ENCODE measurements around the gene GRIN1. TPM values are rescaled to one million over a fixed set of nuclear protein-coding genes. Genes with fewer than 3 reads are reported as not detected.
A peak's percentile ranks its signal among the peaks of the same experiment; 100 is the strongest.
"Not testable (repeated sequence)": the region's sequence is repeated elsewhere in the genome, so short reads cannot be mapped to it uniquely, and the experiment has no call there.

GRIN1 gene
- total RNA-seq, 1 donor from 2014 or later, result 0.07 TPM

DNA sequence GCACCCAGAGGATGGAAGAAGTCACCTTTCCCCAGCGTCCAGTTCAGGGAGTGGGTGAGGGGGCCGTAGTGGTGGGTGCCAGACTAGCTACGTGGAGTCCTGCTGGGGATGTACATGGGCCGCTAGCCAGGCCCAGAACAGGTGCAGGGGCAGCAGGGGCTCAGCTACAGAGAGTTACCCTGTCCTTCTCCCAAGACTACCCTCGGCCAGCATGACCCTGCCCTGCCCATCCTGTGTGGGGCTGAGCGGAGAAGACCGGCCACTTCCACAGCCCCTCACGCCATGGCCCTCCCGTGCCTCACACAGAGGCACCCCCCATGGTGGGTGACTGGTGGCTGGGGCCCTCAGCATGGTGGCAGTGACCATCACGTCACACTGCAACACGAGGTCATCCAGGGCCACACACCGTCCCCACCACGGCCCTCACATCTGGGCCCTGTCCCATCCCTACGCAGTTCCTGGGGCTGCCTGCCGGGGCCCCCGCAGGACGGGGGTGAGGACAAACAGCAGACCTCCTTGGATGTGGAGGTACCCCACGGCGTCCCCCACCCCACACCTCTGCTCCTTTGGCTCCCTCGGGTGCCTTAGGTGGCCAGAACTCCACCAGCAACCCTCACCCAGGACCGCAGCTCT is 23.4 kb upstream of the GRIN1 start:
- H3K9me3 Mint-ChIP-seq, result no peaks in the 10 kb centered on the region
- no peak for DNase-seq (ENCODE audit: low spot score)
- H3K4me1 Mint-ChIP-seq (ENCODE audit: low read depth), result peaks cover 5% of the 10 kb centered on the region
- peaks cover 13% of the 10 kb centered on the region for H3K36me3 Mint-ChIP-seq (ENCODE audit: low read depth)
- no peaks in the 10 kb centered on the region for H3K27me3 Mint-ChIP-seq (ENCODE audit: low read depth)
- H3K4me3 Mint-ChIP-seq (ENCODE audit: low read depth), result peak overlapping the region; percentile 30
- H3K27ac Mint-ChIP-seq, result no peak overlapping the region
- intact Hi-C loops (cut with micrococcal nuclease), result loop anchor here (2.0 kb wide), 2 partner anchors 21 to 29 kb away; partner anchors contain the start of gene MAN1B1

DNA sequence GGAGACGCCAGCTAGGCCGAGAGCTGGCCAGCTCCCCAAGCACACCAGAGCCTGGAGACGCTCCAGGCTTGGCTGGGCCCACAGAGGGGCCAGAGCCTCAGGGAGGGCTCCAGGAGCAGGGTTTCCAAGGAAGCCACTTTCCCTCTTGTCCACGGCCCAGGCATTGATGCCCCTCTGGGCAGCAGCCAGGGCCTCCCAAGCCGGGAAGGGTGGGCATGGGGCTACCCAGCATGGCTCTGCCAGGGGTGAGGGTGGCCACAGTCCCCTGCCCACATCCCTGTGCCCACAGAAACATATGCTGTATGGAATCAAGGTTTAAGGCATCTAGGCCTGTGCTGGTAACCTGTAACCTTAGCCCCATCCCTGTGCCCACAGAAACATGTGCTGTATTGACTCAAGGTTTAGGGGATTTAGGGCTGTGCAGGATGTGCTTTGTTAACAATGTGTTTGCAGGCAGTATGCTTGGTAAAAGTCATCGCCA is 22.9 kb upstream of the GRIN1 start:
- peak overlapping the region; percentile 30 for H3K4me3 Mint-ChIP-seq (ENCODE audit: low read depth)
- no peaks in the 10 kb centered on the region for H3K27me3 Mint-ChIP-seq (ENCODE audit: low read depth)
- H3K9me3 Mint-ChIP-seq, result no peaks in the 10 kb centered on the region
- no peak for DNase-seq (ENCODE audit: low spot score)
- peaks cover 8% of the 10 kb centered on the region for H3K36me3 Mint-ChIP-seq (ENCODE audit: low read depth)
- no peak overlapping the region for H3K27ac Mint-ChIP-seq
- H3K4me1 Mint-ChIP-seq (ENCODE audit: low read depth), result peaks cover 5% of the 10 kb centered on the region
- intact Hi-C loops (cut with micrococcal nuclease), result no loop called here

DNA sequence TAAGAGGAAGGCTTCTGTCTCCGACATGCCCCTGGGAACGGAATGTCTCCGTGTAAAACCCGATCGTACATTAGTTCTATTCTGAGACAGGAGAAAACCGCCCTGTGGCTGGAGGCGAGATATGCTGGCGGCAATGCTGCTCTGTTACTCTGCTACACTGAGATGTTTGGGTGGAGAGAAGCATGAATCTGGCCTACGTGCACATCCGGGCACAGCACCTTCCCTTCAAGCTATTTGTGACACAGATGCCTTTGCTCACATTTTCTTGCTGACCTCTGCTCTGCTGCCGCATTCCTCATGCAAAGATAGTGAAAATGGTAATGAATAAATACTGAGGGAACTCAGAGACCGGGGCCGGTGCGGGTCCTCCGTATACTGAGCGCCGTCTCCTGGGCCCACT is 22.2 kb upstream of the GRIN1 start:
- Mint-ChIP-seq H3K4me1 (ENCODE audit: low read depth) (peaks cover 5% of the 10 kb centered on the region), H3K36me3 (ENCODE audit: low read depth) (peaks cover 8% of the 10 kb centered on the region), H3K4me3 (ENCODE audit: low read depth) (no peak overlapping the region), H3K27ac (no peak overlapping the region), H3K27me3 (ENCODE audit: low read depth) (no peaks in the 10 kb centered on the region), H3K9me3 (no peaks in the 10 kb centered on the region)
- no peak for DNase-seq (ENCODE audit: low spot score)
- intact Hi-C loops (cut with micrococcal nuclease), result no loop called here

DNA sequence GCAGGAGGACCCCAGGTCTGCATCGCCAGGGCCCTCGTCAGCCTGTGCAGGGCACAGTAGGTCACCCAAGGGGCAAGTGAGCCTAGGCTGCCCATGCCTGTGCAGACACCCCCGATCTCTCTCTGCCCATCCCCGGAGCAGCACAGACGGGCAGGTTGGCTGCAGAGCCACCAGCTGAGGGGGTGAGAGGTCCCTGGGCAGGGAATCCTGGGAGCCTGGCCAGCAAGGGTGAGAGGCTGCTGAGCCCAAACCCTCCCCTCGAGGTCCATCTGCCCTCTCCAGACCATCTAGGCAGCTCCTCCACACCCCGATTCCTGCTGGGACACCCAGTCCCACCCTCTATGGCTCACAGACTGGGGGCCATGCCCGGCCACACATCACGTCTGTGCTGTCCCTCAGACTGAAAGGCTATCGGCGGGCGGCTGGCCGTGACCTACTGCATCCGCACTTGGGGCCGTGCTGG is 21.7 kb upstream of the GRIN1 start:
- intact Hi-C loops (cut with micrococcal nuclease), result no loop called here
- Mint-ChIP-seq H3K27me3 (ENCODE audit: low read depth) (no peaks in the 10 kb centered on the region), H3K9me3 (no peaks in the 10 kb centered on the region), H3K27ac (no peak overlapping the region), H3K4me3 (ENCODE audit: low read depth) (no peak overlapping the region), H3K36me3 (ENCODE audit: low read depth) (peaks cover 8% of the 10 kb centered on the region), H3K4me1 (ENCODE audit: low read depth) (peaks cover 9% of the 10 kb centered on the region)
- DNase-seq (ENCODE audit: low spot score), result no peak

DNA sequence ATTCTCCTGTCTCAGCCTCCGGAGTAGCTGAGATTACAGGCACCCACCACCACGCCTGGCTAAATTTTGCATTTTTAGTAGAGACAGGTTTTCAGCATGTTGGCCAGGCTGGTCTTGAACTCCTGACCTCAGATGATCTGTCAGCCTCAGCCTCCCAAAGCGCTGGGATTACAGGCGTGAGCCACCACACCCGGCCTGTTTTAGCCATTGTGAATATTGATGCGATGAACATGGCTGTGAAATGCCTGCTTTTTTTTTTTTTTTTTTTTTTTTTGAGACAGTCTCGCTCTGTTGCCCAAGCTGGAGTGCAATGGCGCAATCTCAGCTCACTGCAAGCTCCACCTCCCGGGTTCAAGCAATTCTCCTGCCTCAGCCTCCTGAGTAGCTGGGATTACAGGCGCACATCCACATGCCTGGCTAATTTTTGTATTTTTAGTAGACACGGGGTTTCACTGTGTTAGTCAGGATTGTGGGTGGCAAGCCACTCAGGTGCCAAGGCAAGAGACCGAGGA is 20.8 kb upstream of the GRIN1 start:
- H3K27ac Mint-ChIP-seq; H3K9me3 Mint-ChIP-seq; H3K27me3 Mint-ChIP-seq (ENCODE audit: low read depth); H3K36me3 Mint-ChIP-seq (ENCODE audit: low read depth); DNase-seq (ENCODE audit: low spot score); H3K4me3 Mint-ChIP-seq (ENCODE audit: low read depth): not testable (repeated sequence)
- intact Hi-C loops (cut with micrococcal nuclease), result loop anchor here (1.0 kb wide), 1 partner anchor 109 kb away; the partner anchor contains the start of gene RNF224
- H3K4me1 Mint-ChIP-seq (ENCODE audit: low read depth), result peaks cover 13% of the 10 kb centered on the region

DNA sequence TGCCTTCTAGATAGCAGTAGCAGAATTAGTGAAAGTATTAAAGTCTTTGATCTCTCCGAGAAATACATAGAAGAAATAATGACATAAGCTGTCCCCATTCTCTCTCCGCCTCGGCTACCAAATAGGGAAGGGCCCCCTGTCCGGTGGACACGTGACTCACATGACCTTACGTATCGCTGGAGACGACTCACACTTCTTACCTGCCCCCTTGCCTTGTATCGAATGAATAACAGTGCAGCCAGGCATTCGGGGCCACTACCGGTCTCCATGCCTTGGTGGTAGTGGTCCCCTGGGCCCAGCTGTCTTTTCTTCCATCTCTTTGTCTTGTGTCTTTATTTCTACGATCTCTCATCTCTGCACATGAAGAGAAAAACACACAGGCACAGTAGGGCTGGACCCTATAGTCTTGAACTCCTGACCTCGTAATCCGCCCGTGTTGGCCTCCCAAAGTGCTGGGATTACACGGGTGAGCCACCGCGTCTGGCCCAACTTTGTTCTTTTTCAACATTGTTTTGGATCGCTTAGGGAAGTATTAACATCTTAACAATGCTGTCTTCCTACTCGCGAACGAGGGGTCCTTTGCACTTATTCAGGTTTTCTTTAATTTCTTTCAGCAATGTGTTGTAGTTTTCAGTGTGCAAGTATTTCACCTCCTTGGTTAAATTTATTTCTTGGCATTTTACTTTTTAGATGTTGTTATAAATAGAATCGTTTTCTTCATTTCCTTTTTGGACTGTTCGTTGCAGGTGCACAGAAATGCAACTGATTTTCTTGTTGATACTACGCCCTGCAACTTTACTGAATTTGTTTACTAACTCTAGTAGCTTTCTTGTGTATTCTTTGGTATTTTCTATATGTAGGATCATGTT is 16.8 kb upstream of the GRIN1 start:
- intact Hi-C loops (cut with micrococcal nuclease), result loop anchor here (10.0 kb wide), 2 partner anchors 53 to 1027 kb away; partner anchors contain the start of genes LRRC26, NACC2 and TMEM210
- H3K4me3 Mint-ChIP-seq (ENCODE audit: low read depth); DNase-seq (ENCODE audit: low spot score); H3K36me3 Mint-ChIP-seq (ENCODE audit: low read depth); H3K9me3 Mint-ChIP-seq; H3K27me3 Mint-ChIP-seq (ENCODE audit: low read depth): not testable (repeated sequence)
- Mint-ChIP-seq H3K27ac (peak overlapping the region; percentile 3), H3K4me1 (ENCODE audit: low read depth) (peaks cover 21% of the 10 kb centered on the region)

DNA sequence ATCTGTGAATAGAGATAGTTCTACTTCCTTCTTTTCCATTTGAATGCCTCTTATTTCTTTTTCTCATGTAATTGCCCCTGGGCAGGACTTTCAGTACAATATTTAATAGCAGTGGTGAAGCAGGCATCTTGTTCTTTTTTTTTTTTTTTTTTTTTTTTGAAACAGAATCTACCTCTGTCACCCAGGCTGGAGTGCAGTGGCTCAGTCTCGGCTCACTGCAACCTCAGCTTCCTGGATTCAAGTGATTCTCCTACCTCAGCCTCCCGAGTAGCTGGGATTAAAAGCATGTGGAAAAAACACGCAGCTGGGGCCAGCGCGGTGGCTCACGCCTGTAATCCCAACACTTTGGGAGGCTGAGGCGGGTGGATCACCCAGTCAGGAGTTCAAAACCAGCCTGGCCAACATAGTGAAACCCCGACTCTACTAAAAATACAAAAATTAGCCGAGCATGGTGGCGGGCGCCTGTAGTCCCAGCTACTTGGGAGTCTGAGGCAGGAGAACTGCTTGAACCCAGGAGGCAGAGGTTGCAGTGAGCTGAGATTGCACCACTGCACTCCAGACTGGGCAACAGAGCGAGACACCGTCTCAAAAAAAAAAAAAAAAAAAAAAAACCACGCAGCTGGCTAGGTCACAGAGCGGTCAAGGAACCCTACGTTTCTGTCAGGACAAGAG is 16.0 kb upstream of the GRIN1 start:
- not testable (repeated sequence) for DNase-seq (ENCODE audit: low spot score); H3K9me3 Mint-ChIP-seq; H3K4me3 Mint-ChIP-seq (ENCODE audit: low read depth); H3K27me3 Mint-ChIP-seq (ENCODE audit: low read depth); H3K36me3 Mint-ChIP-seq (ENCODE audit: low read depth)
- H3K4me1 Mint-ChIP-seq (ENCODE audit: low read depth), result peaks cover 25% of the 10 kb centered on the region
- intact Hi-C loops (cut with micrococcal nuclease), result loop anchor here (10.0 kb wide), 2 partner anchors 52 to 1028 kb away; partner anchors contain the start of genes LRRC26, NACC2 and TMEM210
- peak overlapping the region; percentile 3 for H3K27ac Mint-ChIP-seq

DNA sequence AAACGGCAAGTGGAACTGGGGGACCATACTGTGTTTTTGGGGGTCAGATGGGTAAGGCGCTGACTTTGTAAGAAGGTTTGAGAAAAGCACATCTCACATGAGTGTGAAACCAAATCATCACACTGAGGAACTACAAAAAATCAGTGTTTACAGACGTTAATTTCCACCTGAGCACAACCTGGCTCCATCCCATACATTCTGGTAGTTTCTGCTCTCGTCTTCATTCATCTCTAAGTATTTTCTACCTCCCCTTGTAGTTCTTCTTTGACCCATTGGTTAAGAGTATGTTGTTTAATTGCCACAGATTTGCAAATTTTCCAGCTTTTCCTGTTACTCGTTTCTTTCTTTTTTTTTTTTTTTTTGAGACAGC is 15.5 kb upstream of the GRIN1 start:
- no peak for DNase-seq (ENCODE audit: low spot score)
- no peak overlapping the region for H3K27ac Mint-ChIP-seq
- no peaks in the 10 kb centered on the region for H3K9me3 Mint-ChIP-seq
- intact Hi-C loops (cut with micrococcal nuclease), result loop anchor here (10.0 kb wide), 2 partner anchors 51 to 1029 kb away; partner anchors contain the start of genes LRRC26, NACC2 and TMEM210
- no peak overlapping the region for H3K4me3 Mint-ChIP-seq (ENCODE audit: low read depth)
- no peaks in the 10 kb centered on the region for H3K27me3 Mint-ChIP-seq (ENCODE audit: low read depth)
- peaks cover 30% of the 10 kb centered on the region for H3K4me1 Mint-ChIP-seq (ENCODE audit: low read depth)
- peaks cover 3% of the 10 kb centered on the region for H3K36me3 Mint-ChIP-seq (ENCODE audit: low read depth)

DNA sequence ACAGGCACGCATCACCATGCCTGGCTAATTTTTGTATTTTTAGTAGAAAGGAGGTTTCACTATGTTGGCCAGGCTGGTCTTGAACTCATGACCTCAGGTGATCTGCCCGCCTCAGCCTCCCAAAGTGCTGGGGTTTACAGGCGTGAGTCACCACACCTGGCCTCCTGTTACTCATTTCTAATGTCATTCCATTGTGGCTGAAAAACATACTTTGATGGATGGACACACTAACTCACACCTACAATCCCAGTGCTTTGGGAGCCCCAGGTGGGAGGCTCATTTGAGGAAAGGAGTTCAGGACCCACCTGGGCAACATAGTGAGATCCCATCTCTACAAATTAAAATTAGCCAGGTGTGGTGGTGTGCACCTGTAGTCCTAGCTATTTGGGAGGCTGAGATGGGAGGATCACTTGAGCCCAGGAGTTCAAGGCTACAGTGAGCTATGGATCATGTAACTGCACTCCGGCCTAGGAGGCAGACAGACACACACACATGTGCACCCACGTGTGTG is 14.9 kb upstream of the GRIN1 start:
- H3K9me3 Mint-ChIP-seq; DNase-seq (ENCODE audit: low spot score); H3K36me3 Mint-ChIP-seq (ENCODE audit: low read depth); H3K27me3 Mint-ChIP-seq (ENCODE audit: low read depth); H3K27ac Mint-ChIP-seq; H3K4me3 Mint-ChIP-seq (ENCODE audit: low read depth): not testable (repeated sequence)
- intact Hi-C loops (cut with micrococcal nuclease), result loop anchor here (10.0 kb wide), 2 partner anchors 51 to 1029 kb away; partner anchors contain the start of genes LRRC26, NACC2 and TMEM210
- peaks cover 31% of the 10 kb centered on the region for H3K4me1 Mint-ChIP-seq (ENCODE audit: low read depth)

DNA sequence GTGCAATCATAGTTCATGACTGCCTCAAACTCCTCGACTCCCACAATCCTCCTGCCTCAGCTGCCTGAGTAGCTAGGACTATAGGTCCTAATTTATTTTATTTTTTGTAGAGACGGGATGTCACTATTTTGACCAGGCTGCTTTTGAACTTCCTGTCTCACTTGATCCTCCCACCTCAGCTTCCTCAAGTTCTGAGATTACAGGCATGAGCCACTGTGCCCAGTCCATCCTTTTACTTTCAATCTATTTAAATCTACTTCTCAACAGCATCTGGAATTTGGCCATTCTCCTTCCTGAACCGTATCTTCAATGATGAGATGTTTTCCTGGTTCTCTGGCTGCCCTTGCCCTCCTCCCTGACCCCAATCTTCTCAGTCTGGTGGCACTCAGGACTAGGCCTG is 12.2 kb upstream of the GRIN1 start:
- intact Hi-C loops (cut with micrococcal nuclease), result loop anchor here (5.0 to 10.0 kb wide), 4 partner anchors 48 to 1032 kb away; partner anchors contain the start of genes LRRC26, NACC2, TMEM210 and TPRN
- no peak for DNase-seq (ENCODE audit: low spot score)
- Mint-ChIP-seq H3K4me3 (ENCODE audit: low read depth) (peak overlapping the region; percentile 88), H3K27me3 (ENCODE audit: low read depth) (no peaks in the 10 kb centered on the region), H3K4me1 (ENCODE audit: low read depth) (peaks cover 32% of the 10 kb centered on the region), H3K36me3 (ENCODE audit: low read depth) (peaks cover 3% of the 10 kb centered on the region), H3K27ac (peak overlapping the region; percentile 87), H3K9me3 (no peaks in the 10 kb centered on the region)

DNA sequence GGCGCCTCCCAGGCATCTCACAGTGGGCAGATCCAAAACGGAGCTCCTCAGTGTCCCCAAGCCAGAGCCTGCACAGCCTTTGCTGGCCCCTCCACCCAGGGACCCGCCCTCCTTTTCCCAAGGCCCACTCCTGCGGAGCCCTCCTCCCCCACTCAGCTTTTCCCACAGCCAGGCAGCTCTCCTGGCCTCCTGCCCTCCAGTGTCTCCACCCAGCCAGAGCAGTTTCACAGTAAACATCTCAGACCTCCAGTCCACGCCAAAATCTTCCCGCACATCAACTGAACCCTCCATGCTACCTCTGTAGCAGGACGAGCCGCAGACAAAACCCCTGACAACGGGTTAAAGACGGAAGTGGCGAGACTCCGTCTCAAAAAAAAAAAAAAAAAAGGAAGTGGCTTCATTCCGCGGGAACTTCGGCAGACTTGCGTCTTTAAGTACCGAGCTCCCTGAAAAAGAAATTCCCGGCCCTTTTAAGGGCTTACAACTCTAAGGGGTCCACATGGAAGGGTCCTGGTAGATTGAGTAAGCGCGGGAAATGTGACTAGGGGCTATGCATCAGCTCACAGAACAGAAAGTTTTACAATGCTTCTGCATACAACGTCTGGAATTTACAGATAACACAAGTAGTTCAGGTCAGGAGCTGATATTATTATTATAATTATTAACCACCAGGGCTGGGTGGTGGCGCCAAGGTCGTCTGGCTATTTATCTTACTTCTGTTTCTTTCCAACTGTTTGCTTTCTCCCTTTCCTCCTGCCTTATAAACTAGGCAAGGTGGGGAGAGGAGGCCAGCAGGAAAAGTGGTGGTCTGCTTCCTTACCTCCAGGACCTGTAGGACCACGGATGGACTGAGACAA is 11.4 kb upstream of the GRIN1 start:
- peaks cover 26% of the 10 kb centered on the region for H3K4me1 Mint-ChIP-seq (ENCODE audit: low read depth)
- no peaks in the 10 kb centered on the region for H3K9me3 Mint-ChIP-seq
- intact Hi-C loops (cut with micrococcal nuclease), result loop anchor here (2.0 to 10.0 kb wide), 5 partner anchors 41 to 1033 kb away; partner anchors contain the start of genes LRRC26, MAN1B1, NACC2 and TMEM210
- peak; percentile 36 for DNase-seq (ENCODE audit: low spot score)
- H3K4me3 Mint-ChIP-seq (ENCODE audit: low read depth), result peak overlapping the region; percentile 88
- no peaks in the 10 kb centered on the region for H3K27me3 Mint-ChIP-seq (ENCODE audit: low read depth)
- peaks cover 3% of the 10 kb centered on the region for H3K36me3 Mint-ChIP-seq (ENCODE audit: low read depth)
- H3K27ac Mint-ChIP-seq, result peak overlapping the region; percentile 87
